Fibroblast of lung (primary cell): ENCODE results near the gene LPP.

Experiments used
- EZH2 ChIP-seq: IDR thresholded peaks from 2 replicates; pipeline ENCODE4 v1.5.1; 2012; ENCODE audit warnings: low read length, control low read depth, mild to moderate bottlenecking; ENCODE audit errors: missing control alignments
- TF ChIP-seq, protein P1 (sequence below), 2 donors: IDR thresholded peaks in 1 of 2; conservative IDR thresholded peaks in 1 of 2; 1 replicate in 1 of 2; 2 replicates in 1 of 2; pipeline ENCODE4 v1.5.1; 2011 to 2012; ENCODE audit warnings: low read length in 2 of 2, control low read depth in 1 of 2, inconsistent platforms in 1 of 2, low read depth in 1 of 2, mild to moderate bottlenecking in 1 of 2

- TF ChIP-seq, protein P1, sequence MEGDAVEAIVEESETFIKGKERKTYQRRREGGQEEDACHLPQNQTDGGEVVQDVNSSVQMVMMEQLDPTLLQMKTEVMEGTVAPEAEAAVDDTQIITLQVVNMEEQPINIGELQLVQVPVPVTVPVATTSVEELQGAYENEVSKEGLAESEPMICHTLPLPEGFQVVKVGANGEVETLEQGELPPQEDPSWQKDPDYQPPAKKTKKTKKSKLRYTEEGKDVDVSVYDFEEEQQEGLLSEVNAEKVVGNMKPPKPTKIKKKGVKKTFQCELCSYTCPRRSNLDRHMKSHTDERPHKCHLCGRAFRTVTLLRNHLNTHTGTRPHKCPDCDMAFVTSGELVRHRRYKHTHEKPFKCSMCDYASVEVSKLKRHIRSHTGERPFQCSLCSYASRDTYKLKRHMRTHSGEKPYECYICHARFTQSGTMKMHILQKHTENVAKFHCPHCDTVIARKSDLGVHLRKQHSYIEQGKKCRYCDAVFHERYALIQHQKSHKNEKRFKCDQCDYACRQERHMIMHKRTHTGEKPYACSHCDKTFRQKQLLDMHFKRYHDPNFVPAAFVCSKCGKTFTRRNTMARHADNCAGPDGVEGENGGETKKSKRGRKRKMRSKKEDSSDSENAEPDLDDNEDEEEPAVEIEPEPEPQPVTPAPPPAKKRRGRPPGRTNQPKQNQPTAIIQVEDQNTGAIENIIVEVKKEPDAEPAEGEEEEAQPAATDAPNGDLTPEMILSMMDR (conservative IDR thresholded peaks at IDR 0.05 in 1 of 2, IDR thresholded peaks at IDR 0.05 in 1 of 2; ENCODE audit: low read depth in 1 of 2, low read length in 2 of 2): no peak
- TF ChIP-seq EZH2: no peak
Observed at GRCh38 chr3:188608401-188608800, 454.4 kb downstream of the LPP start.
